Measurements from ENCODE around the gene PRMT1.

PRMT1 gene

DNA sequence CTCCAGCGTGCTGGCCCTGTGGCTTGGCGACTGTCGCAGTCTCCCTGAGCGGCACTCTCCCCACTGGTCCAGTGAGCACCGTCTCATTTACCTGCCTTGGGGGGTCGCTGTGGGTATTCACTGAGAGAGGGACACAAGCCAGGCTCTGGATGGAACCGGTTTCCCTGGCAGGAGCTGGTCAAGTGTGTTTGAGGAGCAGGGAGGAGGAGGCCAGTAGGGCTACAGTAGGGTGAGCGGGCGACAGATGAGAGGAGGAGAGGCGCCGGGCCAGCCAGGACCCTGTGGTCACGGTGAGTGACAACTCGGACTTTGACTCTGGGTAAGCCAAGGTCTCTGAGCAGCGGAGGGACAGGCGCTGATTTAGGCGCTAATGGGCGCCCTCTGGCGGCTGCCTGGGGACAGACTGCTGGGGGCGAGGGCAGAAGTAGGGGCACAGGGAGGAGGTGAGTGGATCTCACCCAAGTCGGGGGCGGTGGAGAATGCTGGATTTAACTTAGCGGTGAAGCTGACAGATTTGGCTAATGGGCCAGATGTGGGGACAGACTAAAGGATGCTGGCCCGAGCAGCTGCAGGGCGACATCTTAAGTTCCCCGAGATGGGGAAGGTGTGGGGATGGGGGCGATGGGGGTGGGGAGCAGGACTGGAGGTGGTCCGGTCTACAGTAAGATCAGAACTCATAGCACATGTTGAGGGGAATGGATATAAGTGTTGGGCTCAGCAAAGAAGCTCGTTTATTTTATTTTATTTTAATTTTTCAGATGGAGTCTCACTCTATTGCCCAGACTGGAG, 4.7 kb upstream of the PRMT1 start:
- peak; percentile 73 to 80 for DNase-seq

DNA sequence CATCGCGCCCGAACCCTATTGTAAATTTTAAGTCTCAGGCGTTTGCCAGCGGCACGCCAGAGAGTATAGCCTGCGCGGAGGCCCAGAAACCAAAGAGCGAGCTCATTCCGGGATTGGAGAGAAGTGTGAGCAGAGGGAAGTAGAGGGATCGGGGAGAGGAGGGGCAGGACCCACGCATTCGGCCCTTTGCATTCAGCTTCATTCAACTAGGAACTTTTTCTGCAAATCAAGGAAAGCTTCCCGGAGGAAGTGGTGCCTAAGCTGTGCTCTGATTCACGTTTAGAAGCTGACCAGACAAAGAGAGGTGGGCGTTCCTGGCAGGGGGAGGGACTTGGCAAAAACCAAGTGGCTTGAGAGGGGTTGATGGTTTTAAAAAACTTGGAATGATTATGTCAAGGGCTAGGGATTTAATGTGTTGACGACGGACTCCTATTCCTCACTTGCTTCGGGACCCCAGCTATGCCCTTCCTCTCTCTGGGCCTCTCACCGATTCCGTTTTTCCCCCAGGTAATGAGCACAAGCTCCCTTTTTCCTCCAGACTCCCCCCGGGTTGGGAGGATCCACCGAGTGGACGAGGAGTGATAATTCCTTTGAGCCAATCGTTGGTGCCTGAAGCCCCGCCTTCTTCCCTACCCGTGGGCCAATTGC, 811 bp upstream of the PRMT1 start:
- peak; percentile 91 to 96 for DNase-seq

DNA sequence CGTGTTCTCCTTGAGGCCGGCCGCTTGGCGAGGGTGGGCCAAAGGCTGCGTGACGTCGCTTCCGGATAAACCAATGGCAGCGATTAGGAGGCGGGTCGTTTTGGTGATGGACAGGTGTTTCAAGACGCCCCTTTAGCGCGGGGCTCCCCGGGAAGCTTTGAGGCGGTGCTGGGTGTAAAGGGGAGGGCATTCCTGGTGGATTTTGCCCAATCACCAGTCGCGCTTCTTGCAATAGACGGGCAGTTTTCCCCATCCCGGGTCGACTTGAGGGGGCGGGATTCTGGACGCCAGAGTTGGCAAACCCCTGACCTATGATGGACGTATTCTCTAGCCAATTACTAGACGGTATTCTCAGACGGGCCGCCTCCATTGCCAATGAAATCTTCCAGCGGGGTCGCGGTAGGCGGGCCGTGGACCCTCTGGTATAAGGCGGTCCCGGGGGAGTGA, 264 bp upstream of the PRMT1 start:
- DNase-seq, result peak; percentile 100

DNA sequence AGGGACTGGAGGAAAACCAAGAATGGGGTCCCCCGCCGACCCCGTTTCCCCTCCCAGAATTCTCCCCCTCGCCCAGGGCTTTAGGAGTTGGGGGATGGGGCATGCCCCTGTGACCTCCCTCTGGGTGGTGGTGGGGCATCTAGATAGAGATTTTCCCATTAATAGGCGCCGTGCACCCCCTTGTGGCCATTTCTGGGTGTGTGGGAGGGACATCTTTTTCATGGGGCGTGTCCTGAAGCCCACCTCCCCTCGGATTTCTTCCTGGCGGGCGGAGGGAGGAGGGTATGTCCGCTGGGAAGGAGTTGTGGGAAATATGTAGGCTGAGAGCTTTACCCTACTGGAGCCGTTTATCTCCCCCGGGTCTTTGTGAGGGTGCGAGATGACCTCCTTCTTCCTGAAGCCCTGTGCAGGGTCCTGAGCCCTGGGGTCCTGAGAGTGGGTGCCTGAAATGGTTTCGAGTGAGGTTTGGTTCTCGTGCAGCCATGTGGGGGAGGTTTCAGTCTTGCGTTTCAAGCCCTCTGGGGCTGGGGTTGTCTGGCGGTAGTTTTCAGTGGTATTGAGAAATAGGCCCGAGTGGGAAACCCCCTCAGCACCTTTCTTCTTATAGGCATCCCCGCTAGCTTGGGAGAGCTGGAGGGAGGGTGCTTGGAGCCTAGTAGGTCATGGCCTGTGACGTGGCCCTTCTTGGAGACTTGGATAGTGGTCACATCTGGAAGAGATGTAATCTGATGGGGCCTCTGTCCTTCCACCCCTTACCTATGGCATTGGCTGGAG, 1.0 kb downstream of the PRMT1 start:
- DNase-seq, result peak; percentile 77 to 79

DNA sequence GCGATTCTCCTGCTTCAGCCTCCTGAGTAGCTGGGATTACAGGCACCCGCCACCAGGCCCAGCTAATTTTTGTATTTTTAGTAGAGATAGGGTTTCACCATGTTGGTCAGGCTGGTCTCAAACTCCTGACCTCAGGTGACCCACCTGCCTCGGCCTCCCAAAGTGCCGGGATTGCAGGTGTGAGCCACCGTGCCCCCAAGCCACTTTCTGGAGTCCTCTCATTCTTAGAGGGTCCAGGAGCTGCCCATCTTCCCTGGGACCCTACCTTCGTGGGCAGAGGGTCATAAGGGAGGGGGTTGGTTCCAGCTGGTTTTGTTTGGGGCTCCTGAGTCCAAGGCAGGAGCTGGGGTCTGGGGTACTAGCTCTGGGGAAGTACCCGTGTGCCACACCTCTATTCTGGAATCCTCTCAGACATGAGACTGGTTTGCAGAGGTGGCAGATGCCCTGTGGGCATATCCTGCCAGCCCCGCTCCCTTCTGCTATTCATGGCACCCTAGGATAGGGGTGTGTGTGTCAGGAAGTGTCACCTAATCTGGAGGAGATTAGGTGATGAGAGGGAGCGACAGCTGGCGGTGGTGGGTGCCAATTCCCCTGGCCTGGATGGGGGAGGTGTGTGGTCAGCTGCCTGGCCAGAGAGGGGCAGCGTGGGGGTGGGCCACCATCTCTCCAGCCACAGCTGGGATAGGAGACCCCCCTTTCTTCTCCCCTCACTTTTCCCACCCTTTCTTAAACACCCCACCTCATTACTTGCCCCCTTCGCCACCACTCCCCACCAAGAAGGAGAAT, 2.1 kb downstream of the PRMT1 start:
- DNase-seq, result no peak

DNA sequence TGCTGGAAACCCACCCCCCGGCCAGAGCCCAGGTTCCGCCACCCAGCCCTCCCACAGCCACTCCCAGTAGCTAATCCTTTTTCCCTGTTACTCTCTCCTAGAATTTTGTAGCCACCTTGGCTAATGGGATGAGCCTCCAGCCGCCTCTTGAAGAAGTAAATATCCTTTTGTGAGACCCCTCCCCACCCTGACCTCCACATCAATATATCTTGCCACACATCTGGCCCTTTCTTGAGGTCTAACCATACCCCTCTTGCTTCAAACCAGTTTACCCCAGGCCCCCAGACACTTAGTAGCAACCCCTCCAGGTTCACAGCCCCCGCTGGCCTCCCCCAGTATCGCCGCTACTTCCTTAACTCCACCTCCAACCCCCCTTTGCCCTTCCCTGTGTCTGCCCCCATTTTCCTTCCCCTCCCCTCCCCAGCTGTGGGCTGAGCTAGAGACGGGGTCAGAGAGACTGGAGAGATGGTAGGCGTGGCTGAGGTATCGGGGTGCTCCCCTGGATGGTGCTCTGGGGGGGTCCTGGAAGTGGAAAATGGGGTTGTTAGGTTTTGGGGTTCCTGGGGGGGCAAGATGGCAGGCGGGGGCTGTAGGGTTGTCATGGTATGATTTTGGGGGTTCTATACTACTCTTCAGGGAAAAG, 2.8 kb downstream of the PRMT1 start:
- no peak for DNase-seq

DNA sequence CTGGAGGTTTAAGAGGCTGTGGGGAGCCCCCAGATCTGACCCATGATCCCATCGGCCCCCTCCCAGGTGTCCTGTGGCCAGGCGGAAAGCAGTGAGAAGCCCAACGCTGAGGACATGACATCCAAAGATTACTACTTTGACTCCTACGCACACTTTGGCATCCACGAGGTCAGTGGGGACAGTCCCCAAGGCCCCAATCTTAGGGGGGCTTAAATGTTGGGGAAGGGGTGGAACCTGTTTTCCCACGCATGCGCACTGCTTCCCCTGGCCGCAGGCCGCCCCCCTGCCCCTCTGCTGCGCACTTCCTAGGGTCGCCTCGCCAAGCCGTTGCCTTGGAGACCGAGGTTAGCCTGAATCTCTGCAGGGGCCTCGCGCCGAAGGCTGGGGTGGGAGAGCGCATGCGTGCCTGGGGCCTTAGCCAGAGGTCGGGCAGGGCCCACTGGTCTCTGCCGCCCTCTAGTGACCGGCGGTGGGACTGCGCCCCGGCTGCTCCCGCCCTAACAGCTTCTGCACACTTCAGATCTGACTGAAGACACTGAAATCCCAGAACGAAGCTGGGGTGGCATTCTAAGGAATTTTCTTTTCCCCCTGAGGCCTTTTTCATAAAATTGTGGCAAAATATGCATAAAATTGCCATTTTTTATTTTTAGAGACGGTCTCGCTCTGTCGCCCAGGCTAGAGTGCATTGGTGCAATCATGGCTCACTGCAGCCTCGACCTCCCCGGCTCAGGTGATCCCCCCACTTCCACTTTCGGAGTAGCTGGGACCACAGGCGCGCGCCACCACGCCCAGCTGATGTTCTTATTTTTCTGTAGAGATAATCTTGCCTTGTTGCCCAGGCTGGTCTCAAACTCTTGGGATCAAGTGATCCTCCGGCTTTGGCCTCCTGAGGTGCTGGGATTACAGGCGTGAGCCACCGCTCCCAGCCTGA, 3.6 kb downstream of the PRMT1 start:
- peak; percentile 95 to 97 for DNase-seq

DNA sequence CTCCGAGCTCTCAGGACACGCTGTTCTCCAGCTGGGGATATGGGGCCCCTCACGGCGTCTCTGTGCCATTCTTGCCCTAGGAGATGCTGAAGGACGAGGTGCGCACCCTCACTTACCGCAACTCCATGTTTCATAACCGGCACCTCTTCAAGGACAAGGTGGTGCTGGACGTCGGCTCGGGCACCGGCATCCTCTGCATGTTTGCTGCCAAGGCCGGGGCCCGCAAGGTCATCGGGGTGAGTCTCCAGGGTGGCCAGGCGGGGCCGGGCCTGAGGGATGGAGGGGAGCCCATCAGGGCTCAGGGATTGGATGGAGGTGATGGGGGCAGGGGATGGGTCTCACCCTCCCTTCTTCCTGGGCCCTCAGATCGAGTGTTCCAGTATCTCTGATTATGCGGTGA, 4.8 kb downstream of the PRMT1 start:
- DNase-seq, result no peak

DNA sequence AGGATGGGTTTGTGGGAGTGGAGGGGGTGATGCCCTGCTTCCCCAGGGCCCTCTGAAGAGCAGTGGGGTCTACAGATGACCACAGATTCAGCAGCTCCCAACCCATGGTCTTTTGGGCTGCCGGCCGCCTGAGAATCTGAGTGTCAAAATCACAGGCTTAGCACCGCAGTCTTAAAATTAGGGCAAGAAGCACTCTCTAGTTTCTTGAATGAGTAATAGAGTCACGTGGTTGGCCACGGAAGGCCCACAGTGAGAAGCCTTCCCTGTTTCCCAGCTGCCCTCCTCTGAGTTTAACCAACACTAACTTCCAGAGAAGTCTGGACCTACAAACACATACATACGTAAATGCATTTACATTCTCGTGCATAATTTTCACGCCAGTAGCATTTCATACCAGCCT, 5.2 kb downstream of the PRMT1 start:
- no peak for DNase-seq

DNA sequence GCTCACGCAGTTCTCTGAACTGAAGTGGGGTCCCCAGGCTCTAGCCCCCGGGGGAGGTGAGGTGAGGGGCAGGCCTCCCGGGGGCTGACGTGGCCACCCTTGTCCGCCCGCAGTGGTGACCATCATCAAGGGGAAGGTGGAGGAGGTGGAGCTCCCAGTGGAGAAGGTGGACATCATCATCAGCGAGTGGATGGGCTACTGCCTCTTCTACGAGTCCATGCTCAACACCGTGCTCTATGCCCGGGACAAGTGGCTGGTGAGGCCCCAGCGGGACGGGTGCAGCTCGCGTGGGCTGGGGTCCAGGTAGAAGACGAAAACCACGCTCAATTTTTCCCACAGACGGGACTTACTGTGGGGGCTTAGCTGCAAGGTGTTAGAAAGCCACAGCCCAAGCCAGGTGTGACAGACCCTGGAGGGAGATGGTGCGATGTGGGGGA, 6.8 kb downstream of the PRMT1 start:
- DNase-seq, result no peak

DNA sequence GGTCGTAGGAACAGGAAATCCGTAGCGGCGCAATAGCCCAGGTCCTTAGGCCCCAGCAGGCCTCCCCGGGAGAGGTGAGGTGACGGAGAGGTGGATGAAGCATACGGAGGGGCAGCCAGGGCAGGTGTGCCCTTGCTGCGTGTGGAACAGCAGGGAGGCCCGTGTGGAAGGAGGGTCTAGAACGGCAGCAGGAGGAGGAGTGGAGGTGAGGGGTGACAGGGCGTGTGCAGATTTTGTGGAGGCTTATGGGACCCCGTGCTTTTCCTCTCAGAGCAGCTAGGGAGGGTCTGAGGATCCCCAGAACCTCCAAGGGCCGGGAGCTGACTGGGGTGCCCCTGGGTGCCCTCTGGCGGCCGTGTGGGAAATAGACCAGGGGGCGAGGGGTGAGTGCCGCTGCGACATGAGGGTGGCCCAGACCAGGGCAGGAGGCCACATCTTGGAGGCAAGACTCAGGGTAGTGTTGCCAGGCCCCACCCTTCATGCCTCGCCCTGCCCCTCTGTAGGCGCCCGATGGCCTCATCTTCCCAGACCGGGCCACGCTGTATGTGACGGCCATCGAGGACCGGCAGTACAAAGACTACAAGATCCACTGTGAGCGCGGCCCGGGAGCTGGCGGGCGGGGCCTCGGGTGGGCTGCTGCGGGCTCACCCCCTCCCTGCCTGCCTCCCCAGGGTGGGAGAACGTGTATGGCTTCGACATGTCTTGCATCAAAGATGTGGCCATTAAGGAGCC, 7.3 kb downstream of the PRMT1 start:
- no peak for DNase-seq

DNA sequence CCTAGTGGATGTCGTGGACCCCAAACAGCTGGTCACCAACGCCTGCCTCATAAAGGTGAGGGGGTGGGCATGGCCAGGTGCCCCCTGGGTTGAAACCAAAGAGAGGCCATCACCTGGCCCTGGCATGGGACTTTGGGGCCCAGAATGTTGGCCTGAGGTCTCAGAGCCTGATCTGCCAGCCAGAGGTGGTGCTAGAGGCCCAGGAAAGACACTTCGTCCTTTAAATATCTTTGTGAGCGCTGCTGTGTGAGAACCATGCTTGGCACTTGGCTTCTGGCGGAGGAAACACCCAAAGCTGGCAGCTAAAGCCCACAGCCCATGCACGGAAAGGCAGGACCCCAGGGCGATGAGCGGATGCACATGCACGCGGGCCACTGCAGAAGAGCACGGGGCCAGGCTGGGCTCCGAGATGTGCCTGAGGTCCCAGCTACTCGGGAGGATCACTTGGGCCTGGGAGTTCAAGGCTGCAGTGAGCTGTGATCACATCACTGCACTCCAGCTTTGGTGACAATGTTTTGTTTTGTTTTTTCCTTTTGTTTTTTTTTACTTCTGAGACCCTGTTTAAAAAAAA, 8.0 kb downstream of the PRMT1 start:
- no peak for DNase-seq

DNA sequence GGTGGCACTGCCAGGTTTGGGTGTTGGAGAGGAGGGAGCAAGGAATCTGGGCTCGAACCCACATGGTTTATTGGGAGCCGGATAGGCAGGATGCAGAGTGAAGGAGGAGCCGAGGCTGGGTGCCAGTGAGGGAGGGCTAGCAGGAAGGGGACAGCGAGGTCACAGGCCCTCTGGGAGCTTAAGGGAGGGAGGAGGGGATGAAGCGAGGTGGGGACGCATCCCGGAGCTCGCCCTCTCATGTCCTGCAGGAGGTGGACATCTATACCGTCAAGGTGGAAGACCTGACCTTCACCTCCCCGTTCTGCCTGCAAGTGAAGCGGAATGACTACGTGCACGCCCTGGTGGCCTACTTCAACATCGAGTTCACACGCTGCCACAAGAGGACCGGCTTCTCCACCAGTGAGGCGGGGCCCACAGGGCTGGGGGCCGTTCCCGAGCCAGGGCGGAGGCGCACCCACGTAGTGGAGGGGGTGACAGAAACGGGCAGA, 8.8 kb downstream of the PRMT1 start:
- DNase-seq, result no peak

DNA sequence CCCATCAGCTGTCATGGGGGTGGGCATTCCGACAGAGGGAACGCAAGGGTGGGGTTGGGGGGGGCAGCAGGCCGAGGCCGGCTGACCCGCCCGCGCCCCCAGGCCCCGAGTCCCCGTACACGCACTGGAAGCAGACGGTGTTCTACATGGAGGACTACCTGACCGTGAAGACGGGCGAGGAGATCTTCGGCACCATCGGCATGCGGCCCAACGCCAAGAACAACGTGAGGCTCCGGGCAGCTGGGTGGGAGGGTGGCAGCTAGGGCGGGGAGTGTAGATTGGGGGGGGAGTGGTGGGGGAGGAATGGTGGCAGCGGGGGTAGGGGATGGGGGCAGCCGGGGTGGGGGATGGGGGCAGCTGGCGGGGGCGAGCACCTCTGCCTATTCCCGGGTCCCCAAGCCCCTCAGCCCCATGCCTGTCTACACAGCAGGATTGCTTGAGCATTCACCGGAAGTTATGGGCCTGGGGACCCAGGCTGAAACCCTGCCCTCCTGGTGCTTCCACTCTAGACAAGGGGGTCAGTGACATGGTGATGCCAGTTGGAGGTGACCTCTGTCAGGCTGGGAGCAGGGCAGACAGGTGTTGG, 9.5 kb downstream of the PRMT1 start:
- no peak for DNase-seq

DNA sequence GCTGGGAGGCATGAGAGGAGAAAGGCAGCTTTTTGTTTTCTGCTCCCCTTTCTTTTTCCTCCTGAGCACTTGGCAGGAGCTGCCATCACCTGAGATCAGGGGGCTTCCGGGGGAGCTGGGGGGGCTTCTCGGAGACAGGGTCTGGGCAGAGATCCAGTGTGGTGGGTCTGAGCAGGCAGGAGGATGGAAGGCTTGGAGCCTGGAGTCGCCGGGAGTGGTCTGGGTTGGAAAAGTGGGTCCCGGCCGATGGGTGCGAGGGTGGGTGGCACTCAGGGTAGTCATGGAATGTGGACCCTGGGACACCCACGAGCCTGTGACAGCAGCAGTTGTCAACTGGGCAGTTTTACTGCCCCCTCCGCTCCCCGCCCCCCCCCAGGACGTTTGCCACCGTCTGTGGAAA, 10.1 kb downstream of the PRMT1 start:
- no peak for DNase-seq

DNA sequence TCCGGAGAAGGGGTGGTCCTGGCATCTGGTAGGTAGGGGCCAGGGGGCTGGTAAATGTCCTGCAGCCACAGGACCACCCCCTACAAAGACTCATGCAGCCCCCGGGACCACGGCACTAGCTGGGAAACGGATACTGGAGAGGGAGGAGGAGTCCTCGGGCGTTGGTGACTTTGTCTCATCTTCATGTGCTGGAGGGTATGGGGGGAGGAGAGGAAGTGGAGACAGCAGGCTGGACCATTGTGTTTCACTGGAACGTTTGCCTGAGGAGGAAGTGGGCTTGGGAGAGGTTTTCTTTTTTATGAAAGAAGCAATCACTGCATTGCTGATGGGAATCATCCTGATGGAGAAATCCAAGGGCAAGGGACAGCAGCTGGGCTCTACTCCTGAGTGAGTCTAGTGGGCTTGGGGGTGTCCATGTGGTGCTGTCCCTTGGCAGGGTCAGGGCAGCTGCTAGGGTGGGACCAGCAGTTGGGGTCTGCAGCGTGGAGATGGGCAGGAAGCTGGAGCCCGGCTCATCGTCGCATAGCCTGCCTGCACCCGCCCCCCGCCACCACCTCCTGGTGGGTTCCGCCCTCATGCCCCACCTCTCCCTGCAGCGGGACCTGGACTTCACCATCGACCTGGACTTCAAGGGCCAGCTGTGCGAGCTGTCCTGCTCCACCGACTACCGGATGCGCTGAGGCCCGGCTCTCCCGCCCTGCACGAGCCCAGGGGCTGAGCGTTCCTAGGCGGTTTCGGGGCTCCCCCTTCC, 10.7 kb downstream of the PRMT1 start:
- DNase-seq, result no peak

DNA sequence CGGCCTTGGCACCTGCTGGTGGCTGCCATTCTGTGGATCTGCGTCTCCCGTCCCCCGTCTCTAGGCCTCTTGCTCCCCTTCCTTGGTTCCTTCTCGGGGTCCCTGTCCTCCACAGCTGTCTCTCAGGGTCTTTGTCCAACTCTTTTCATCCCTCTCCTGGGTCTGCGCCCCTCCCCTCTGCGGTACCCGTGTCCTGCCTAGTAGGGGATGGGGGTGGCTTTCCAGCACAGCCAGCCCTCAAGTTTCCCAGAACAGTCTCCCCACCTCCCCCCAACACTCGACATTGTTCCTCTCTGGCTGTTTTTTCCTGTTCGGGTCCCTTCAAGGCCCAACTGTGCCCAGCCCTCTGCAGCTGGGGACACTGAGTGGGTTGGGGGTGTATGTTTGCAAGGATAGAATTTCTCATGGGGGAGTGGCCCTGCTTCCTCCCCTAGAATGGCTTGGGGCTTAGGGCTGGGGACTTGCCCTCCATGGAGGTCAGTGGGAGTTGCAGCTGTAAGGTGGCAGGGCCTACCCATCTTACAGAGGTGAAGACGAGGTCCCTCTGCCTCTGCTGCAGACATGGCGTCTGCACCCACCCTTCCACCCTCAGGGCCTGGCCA, 11.6 kb downstream of the PRMT1 start:
- no peak for DNase-seq
